IPS-20b (cell line): ENCODE results near the gene CDH18.

Source experiments
- H3K27ac ChIP-seq: one replicate; pipeline ENCODE4 v1.5.1; 2013; ENCODE audit warnings: low read length
- H3K27me3 ChIP-seq: 2 replicates; pipeline ENCODE4 v1.6.1; 2013; ENCODE audit warnings: mild to moderate bottlenecking, low read length, inconsistent platforms; ENCODE audit not compliant: insufficient read depth
- H3K36me3 ChIP-seq: 2 replicates; pipeline ENCODE4 v1.6.1; 2013; ENCODE audit warnings: low read depth, mild to moderate bottlenecking, inconsistent platforms, low read length, moderate library complexity; ENCODE audit not compliant: insufficient read depth
- H3K4me1 ChIP-seq: 2 replicates; pipeline ENCODE4 v1.6.1; 2013; ENCODE audit warnings: mild to moderate bottlenecking, control low read depth, inconsistent platforms, low read length, moderate library complexity; ENCODE audit not compliant: insufficient read depth
- H3K4me3 ChIP-seq: 2 replicates; pipeline ENCODE4 v1.5.1; 2013; ENCODE audit warnings: mild to moderate bottlenecking, low read length, inconsistent platforms
- H3K9ac ChIP-seq: 2 replicates; pipeline ENCODE4 v1.6.1; 2013; ENCODE audit warnings: low read depth, mild to moderate bottlenecking, inconsistent platforms, low read length, moderate library complexity
- H3K9me3 ChIP-seq: 2 replicates; pipeline ENCODE4 v1.6.1; 2013; ENCODE audit warnings: mild to moderate bottlenecking, low read depth, low read length, inconsistent platforms; ENCODE audit not compliant: insufficient read depth

The CDH18 gene

DNA sequence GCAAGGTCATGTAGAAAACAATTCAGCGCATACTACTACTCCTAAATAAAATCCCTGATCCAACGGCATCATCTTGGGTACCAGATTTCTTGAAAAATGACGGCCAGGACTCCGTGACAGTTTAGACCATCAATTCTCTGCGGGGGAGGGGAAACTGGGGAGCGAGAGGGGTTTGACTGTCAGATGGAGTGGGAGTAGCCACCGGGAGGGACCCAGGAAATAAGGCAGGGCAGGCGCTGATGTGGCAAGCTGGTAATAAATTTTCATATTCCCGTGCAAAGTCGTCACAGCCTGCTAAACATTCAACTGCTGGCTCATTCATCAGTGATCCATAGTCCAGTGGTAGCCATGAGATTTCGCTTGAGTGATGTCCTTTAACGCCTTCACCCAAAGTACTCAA lies 457 bp upstream of the CDH18 start:
- Histone ChIP-seq H3K27ac (no peak overlapping the region), H3K27me3 (peaks cover 34% of the 10 kb centered on the region), H3K9me3 (no peaks in the 10 kb centered on the region), H3K4me3 (peak overlapping the region; percentile 75), H3K9ac (no peak overlapping the region), H3K4me1 (no peaks in the 10 kb centered on the region), H3K36me3 (no peaks in the 10 kb centered on the region)

DNA sequence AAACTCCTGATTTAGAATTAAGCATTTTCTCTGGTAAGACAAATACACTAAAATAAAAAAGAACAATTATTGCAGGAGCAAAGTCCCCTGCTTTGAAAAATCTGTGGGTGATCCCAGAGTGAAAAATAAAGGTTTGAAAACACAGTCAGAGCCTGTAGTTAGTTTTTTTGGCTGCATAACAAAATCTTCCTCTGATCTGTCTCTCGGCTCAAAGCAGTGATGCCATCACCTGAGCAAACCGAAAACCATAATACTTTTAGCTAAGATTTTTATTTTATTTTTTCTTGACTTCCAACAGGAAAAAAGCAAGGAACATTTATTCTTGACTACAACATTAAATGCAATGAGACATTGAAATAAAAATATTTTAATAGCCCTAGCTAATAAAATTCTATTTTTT lies 1.2 kb downstream of the CDH18 start:
- Histone ChIP-seq H3K27me3 (peaks cover 34% of the 10 kb centered on the region), H3K36me3 (no peaks in the 10 kb centered on the region), H3K27ac (no peak overlapping the region), H3K4me3 (no peak overlapping the region), H3K4me1 (no peaks in the 10 kb centered on the region), H3K9me3 (no peaks in the 10 kb centered on the region), H3K9ac (no peak overlapping the region)

DNA sequence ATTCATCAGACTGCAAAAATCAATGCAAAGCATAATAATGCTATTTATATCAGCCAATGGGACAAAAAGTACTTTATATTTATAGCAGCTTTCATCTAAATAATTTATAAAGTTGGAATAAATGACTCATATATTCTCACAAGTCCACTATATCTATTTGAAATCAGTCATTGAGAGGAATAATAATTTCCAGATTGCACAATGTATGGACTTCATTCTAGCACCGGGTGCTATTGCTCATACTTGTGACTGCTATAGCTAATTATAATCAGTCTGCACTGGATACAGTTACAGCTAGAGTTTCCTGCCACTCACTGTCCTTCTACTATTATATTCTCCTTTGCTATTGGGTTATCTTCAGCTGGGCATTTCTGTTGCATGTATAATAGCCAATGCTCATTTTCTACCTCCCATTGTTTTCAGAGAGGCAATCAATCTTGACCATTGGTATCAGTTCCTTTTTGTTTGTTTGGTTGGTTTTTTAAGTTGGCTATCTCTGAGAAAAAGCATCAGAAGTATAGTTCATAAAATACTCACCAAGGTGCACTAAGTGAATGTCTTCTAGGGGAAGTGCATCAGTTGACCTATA lies 1.9 kb downstream of the CDH18 start:
- H3K36me3 ChIP-seq: no peaks in the 10 kb centered on the region
- H3K27ac ChIP-seq: no peak overlapping the region
- no peaks in the 10 kb centered on the region for H3K9me3 ChIP-seq
- no peaks in the 10 kb centered on the region for H3K4me1 ChIP-seq
- H3K27me3 ChIP-seq: peaks cover 34% of the 10 kb centered on the region
- H3K4me3 ChIP-seq: no peak overlapping the region
- no peak overlapping the region for H3K9ac ChIP-seq

DNA sequence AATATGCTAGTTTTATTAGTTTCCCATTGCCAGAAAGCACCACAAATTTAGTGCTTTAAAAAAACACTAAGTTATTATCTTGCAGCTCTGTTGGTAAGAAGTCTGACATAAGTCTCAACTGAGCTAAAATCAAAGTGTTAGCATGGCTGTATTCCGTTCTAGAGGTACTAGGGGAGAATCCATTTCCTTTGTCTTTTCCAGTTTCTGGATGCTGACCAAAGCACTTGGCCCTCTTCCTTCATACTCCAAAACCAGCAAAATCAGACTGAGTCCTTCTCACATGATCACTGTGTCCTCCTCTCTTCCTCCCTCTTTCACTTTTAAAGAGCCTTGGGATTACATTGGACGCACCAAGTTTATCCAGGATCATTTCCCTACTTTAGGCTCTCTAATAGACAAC lies 9.5 kb downstream of the CDH18 start:
- no peaks in the 10 kb centered on the region for H3K36me3 ChIP-seq
- no peak overlapping the region for H3K4me3 ChIP-seq

DNA sequence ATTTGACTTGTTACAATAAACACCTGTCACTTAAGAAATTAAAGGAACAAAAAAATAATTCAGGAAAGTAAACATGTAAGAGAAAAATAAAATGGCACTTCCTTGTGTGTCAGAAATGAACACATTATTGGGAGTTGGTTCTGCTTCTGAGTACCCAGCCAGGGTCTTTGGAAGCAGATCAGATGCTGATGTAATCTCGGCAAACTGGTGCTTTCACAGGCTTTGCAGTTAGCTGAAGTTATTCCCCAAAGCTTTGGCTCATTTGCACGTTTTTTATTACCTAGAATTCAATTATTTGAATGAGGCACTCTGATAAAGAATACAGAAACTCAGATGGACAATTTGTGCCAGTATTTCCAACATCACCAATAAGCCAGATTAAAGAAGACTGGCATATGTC lies 10.9 kb downstream of the CDH18 start:
- H3K27ac ChIP-seq: no peak overlapping the region
- no peak overlapping the region for H3K4me3 ChIP-seq
- no peaks in the 10 kb centered on the region for H3K27me3 ChIP-seq
- H3K9ac ChIP-seq: no peak overlapping the region
- no peaks in the 10 kb centered on the region for H3K9me3 ChIP-seq
- H3K36me3 ChIP-seq: no peaks in the 10 kb centered on the region
- H3K4me1 ChIP-seq: no peaks in the 10 kb centered on the region

More for the DNA sequence above, 9.5 kb downstream of the CDH18 start:
- Histone ChIP-seq H3K9me3 (no peaks in the 10 kb centered on the region), H3K9ac (no peak overlapping the region), H3K4me1 (no peaks in the 10 kb centered on the region), H3K27me3 (no peaks in the 10 kb centered on the region), H3K27ac (no peak overlapping the region)

DNA sequence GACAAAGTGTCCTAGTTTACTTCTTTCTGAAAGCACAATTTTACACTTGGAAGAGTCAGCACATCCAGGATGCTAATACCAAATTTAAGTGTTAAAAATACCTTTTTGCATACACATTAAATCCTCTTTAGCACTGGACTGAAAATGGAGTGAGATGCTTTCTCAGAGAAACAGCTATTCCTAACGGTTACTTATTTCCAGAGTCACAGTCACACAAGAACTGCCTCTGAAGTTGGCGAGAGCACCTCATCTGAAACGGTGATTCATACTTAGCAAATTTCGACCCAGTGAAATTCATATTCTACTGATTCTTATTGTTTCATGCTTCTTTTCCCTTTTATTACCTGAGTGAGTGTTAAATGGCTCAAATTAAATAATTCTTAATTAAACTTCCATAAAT lies 12.2 kb downstream of the CDH18 start:
- Histone ChIP-seq H3K27ac (no peak overlapping the region), H3K4me3 (no peak overlapping the region), H3K4me1 (no peaks in the 10 kb centered on the region), H3K27me3 (no peaks in the 10 kb centered on the region), H3K9ac (no peak overlapping the region), H3K9me3 (no peaks in the 10 kb centered on the region), H3K36me3 (no peaks in the 10 kb centered on the region)

DNA sequence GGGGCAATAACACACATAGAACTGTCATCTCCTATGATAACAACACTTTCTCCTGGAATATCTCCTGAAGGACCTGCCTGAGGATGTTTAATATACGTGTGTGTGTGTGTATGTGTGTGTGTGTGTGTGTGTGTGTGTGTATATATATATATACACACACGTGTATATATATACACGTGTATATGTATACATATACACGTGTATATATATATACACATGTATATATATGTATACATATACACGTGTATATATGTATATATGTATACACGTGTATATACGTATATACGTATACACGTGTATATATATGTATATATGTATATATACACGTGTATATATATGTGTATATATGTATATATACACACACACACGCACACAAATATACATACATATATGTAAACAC lies 27.5 kb downstream of the CDH18 start:
- H3K4me1 ChIP-seq: no peaks in the 10 kb centered on the region
- H3K36me3 ChIP-seq: no peaks in the 10 kb centered on the region
- H3K4me3 ChIP-seq: no peak overlapping the region
- no peaks in the 10 kb centered on the region for H3K27me3 ChIP-seq
- H3K27ac ChIP-seq: no peak overlapping the region
- H3K9ac ChIP-seq: no peak overlapping the region
- no peaks in the 10 kb centered on the region for H3K9me3 ChIP-seq

DNA sequence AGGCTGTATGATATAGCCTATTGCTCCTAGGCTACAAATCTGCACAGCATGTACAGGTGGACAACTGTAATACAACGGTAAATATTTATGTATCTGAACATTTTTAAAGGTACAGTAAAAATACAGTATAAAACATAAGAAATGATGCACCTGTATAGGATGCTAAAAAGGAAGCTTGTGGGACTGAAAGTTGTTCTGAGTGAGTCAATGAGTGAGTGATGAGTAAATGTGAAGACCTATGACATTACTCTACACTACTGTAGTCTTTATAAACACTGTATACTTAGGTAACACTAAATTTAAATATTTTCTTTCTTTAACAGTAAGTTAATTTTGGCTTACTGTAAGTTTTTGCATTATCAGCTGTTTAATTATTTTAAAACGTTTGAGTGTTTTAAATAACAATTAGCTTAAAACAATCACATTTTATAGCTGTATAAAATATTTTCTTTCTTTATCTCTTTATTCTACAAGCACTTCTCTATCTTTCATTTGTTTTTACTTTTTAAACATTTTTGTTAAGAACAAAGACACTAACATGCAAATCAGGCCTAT lies 28.1 kb downstream of the CDH18 start:
- Histone ChIP-seq H3K36me3 (no peaks in the 10 kb centered on the region), H3K4me3 (no peak overlapping the region), H3K9ac (no peak overlapping the region), H3K27me3 (no peaks in the 10 kb centered on the region), H3K27ac (no peak overlapping the region), H3K9me3 (no peaks in the 10 kb centered on the region), H3K4me1 (no peaks in the 10 kb centered on the region)

DNA sequence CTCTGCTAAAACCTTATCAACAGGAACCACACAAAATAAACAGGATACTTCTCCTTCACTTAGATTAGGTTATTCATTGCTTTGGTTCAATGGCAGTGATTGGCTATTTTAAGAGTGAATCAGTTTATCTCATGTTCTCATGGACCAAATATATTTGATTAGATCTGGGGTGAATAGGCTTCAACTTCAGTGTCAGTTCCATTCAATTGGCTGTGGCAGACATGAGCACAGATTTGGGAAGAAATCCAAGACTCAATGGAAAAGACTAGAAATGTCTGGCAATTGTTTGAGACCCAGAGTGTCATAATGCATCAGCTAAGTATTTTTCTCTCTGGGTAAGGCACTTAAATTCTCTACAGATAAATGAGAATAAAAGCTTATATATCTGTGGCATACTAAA lies 37.1 kb downstream of the CDH18 start:
- H3K4me1 ChIP-seq: no peaks in the 10 kb centered on the region
- H3K27me3 ChIP-seq: no peaks in the 10 kb centered on the region
- no peak overlapping the region for H3K4me3 ChIP-seq
- no peak overlapping the region for H3K27ac ChIP-seq
- H3K36me3 ChIP-seq: no peaks in the 10 kb centered on the region
- H3K9me3 ChIP-seq: no peaks in the 10 kb centered on the region
- no peak overlapping the region for H3K9ac ChIP-seq

DNA sequence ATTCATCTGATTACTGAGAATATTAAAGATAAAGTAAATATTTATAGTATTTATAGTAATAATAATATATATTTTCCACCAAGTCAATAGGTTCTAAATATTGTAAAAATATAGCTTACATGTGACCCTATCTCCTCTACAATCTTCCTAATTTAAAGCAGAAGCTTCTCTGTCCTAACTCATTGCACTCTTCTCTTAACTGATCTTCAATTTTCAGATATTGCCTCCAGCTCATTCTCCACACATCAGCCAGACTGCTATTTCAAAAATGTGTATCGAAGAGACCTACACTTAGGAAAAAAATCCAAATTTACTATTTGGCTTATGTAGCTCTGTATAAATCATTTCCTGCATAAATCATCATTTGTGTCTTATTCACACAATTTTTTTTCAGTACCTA lies 47.8 kb downstream of the CDH18 start:
- Histone ChIP-seq H3K4me3 (no peak overlapping the region), H3K27ac (no peak overlapping the region), H3K9ac (no peak overlapping the region), H3K27me3 (no peaks in the 10 kb centered on the region), H3K4me1 (peaks cover 2% of the 10 kb centered on the region; the same call in 1 of the 2 replicates), H3K36me3 (no peaks in the 10 kb centered on the region), H3K9me3 (no peaks in the 10 kb centered on the region)

DNA sequence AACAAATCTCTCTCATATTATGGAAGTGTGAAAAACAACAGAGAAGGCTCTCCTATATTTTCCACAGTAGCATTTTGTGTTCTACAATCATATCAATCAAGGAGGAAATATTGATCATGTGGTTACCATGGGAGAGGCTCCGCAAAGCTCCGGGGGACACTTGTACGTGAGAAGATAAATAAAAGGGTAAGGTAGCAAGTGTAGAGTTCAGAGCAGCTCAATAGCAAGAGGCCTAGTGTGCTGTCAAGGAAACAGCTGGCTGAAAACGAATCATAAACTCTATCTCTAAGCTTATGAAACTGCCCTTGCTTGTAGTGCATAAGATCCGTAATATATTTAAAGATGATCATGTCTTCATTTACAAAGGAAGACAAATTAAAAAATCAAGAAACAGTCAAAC lies 57.5 kb downstream of the CDH18 start:
- H3K4me3 ChIP-seq: no peak overlapping the region

DNA sequence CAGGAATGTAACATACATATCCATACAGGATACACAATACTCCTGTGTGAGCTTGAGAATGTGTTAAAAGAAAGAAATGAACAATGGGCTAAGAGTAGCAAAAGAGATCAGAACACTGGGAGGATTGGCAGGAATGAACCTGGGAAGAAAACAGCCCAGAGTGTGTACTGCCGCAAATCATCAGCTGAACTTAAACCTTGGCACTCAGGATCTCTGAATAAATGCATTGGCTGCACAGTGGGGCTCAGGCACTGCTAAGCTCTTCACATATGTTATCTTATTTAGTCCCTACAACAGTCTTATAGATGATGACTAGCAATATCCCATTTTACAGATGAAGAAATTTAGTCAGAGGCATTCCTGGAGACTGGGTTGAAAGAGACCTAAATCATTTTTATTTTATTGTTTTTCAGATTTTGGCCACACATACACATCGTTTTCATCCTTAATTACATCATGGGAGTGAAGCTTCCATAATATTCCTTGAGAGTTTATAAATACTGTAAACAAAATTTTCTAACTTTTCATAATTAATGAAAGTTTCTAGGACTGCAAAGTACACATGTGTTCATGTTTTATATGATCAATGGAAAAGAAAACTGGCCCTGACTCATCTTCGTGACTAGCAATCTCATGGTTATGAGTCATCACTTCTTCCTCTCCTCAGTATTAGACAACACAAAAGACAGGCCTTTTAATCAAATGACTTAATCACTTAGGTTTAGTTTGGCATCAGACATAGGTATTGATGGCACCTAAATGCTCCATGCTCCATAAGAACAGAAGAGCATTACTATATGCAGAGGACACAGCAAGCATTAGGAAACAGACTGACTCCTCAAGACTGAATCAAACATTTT lies 59.2 kb downstream of the CDH18 start:
- Histone ChIP-seq H3K36me3 (no peaks in the 10 kb centered on the region), H3K4me3 (peak overlapping the region; percentile 37), H3K9ac (no peak overlapping the region), H3K27ac (no peak overlapping the region), H3K27me3 (no peaks in the 10 kb centered on the region; the same call in 1 of the 2 replicates), H3K9me3 (no peaks in the 10 kb centered on the region), H3K4me1 (peaks cover 22% of the 10 kb centered on the region)

More for the DNA sequence above, 57.5 kb downstream of the CDH18 start:
- H3K27me3 ChIP-seq: no peaks in the 10 kb centered on the region; the same call in 1 of the 2 replicates
- no peak overlapping the region for H3K9ac ChIP-seq
- no peaks in the 10 kb centered on the region for H3K36me3 ChIP-seq
- no peaks in the 10 kb centered on the region for H3K9me3 ChIP-seq
- H3K27ac ChIP-seq: no peak overlapping the region
- H3K4me1 ChIP-seq: peaks cover 24% of the 10 kb centered on the region
